CD4-positive, alpha-beta T cell treated with Interferon alpha-2 for 1 hour (primary cell): ENCODE measurements around the gene CD151.

Experiments used
- DNase-seq, 2 donors: peaks; one replicate each; pipeline ENCODE4 v3.0.0-alpha.2; 2020 to 2022

The CD151 gene

DNA sequence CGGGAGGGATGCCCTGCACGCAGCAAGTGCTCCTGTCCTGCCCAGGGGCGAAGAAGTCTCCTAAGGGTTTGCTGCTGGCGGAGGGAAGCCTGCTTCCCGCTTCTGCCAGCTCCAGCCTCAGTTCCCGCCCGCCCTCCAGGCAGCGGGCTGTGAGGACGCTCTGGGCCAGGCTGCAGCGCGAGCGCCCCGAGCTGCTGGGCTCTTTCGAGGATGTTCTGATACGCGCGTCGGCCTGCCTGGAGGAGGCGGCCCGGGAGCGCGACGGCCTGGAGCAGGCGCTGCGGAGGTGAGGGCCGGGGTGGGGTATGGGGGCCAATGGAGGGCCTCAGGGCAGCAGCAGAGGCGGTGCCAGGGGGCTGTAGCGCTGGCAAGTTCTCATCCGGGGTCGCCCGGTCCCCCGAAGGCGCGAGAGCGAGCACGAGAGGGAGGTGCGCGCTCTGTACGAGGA is 2.9 kb upstream of the CD151 start:
- DNase-seq, result no peak

DNA sequence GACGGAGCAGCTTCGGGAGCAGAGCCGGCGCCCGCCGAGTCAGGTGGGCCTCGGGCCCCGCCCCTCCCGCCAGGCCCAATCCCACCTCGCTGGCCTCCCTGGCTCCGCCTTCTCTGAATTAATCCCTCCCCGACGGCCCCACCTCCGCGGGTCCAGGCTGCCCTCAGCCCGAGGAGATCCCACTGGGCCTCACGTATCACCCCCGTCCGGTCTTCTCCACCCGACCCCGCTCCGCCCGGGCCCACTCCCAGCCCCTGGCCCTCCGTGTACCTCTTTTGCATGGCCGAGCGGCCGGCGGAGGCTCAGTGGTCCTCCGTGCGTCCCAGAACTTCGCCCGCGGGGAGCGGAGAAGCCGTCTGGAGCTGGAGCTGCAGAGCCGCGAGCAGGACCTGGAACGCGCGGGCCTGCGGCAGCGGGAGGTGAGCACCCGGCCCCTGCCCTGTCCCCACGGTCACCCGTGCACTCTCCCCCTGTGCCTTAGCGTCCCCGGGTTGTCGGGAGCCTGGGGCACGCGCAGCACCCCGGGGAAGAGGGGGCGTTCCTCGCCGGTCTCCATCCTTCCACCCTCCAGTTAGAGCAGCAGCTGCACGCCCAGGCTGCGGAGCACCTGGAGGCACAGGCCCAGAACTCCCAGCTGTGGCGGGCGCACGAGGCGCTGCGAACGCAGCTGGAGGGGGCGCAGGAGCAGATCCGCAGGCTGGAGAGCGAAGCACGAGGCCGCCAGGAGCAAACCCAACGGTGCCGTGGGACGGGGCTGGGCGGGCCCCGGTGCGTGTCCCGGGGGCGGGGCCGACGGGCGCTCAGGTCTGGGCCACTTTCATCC is 2.2 kb upstream of the CD151 start:
- peak; percentile 55 to 71 for DNase-seq

DNA sequence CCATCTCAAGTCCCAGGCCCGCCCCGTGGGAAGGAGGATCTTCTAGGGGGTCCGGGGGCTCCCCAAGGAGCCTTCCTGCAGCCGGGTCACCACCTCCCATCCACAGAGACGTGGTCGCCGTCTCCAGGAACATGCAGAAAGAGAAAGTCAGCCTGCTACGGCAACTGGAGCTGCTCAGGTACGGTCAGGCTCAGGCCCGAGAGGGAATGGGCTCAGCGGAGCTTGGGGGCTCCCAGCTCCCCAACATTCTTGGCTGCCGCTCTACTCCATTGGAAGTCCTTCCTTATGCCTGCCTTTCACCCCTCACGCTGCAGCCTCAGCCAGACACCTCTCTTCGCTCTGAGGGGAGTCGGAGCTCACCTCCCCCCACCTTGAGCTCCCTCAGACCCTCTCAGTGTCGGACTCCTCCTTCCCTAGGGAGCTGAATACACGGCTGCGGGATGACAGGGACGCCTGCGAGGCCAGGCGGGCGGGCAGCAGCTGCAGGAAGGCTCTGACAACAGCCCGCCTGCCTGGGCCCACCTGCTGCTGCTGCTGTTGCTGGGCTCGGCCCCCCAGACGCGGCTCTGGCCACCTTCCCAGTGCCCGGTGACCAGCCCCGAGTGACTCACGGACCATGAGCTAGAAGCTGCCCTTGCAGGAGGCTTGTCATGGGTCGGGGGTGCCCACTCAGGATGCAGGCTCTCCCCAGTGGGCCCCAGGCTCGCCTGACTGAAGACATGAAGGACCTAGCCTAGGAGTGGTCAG is 1.5 kb upstream of the CD151 start:
- no peak for DNase-seq

DNA sequence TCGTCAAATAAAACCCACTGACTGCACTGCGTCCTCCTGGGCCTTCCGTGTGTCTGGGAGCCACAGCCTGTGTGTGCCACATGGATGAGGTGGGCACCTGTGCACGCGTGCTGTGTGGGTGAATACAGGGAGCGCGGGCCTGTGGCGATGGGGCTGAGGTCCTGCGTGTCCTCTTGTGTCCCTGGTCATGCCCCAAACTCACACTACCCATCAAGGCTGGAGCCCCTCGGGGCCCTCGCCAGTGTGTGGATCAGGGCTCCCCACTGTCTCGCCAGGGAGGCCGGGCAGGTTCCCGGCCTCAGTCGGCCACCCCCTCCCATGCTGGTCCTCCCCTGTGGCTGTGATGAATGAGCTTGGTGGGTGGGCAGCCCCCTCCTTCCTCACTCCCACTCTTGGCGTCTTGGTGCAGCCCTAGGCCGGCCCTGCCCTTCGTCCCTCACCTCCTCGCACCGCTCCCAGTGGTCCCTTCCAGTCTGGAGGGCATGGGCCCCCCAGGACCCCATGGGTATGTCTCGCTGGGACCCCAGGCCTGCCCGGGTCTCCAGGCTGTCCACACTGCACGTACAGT is 707 bp upstream of the CD151 start:
- no peak for DNase-seq

DNA sequence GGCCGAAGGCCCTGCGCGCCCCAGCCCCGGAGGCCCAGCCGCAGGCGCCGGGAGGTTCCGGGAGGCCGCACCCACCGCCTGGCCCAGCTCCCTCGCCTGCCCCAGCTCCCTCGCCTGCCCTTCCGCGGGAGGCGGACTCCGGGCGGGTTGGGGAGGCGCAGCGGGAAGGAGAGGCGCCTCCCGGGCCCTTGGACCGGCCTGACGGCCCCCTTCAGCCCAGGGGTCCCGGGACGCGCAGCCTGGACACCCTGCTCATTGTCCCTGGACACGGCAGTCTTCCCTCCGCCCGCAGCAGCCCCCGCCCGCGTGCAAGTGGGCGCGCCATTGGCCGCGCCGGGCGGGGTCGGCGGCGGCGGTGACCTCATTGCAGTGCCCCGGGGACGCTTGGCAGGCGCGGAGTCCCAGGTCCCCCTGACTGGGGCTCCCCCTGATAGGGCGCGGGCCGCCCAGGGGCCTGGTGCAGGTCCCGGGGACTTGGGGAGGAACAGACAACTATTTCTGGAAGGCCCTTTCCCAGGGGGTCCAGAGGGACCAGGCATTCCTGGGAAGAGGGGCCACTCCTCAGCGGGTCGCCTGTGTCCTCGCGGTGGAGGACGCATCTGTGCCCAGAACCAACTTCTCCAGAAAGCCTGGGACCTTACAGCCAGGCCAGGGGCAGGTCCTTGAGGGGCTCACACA is 501 bp downstream of the CD151 start:
- peak; percentile 29 to 38 for DNase-seq

DNA sequence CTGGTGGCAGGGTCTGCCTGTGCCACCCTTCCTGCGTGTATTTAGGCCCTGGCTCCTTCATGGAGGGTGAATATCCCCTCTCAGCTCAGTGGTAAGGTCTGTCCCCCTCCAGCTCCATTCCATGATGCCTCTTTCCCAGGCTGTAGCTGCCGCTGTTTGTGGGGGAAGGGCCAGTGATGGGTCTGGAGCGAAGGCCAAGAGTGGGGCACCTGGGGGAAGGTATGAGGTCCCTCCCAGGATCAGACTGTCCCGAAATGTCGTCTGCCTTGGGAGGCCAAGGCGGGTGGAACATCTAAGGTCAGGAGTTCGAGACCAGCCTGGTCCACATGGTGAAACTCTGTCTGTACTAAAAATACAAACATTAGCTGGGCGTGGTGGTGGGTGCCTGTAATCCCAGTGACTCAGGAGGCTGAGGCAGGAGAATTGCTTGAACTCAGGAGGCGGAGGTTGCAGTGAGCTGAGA is 1.1 kb downstream of the CD151 start:
- DNase-seq, result no peak

DNA sequence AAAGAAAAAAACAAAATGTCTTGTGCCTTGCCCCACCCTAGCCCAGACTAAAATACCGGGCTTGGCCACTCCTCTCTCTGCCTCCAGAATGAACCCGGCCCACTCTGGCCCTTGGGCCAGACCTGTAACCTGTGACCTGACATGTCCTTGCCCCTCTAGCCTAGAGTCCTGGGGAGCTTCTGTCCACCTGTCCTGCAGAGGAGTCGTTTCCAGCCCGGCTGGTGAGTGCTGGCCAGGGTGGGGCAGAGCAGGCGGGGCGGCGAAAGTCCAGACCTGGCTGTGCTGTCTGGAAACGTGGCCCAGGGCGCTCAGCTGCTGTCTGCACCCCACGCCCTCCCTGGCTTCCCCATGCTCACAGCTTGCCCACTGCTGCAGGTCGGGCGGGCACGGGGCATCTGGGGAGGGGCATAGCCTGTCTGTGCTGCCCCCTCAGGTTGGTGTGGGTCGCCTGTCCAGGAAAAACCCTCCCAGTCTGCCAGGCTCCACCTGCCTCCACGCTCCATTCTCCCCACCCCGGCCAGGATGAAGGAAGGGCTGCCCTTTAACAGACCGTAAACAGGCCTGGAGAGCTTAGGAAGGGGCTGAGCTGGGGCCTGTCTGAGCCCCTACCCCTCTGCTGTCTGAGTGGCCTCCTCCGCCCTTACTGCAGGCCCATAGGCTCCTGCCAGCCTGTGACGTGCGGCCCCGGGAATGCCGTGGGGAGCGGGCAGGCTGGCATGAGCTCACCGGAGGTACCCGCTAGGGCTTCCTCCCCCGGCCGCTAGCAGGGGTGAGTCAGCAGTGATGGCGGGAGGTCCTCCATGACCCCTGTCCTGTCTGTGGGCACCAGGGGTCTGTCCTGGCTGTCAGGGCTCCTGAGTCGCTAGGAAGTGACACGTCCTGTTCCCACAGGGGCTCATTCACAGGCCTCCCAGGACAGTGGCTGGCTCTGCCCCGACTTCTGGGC is 1.9 kb downstream of the CD151 start:
- no peak for DNase-seq

DNA sequence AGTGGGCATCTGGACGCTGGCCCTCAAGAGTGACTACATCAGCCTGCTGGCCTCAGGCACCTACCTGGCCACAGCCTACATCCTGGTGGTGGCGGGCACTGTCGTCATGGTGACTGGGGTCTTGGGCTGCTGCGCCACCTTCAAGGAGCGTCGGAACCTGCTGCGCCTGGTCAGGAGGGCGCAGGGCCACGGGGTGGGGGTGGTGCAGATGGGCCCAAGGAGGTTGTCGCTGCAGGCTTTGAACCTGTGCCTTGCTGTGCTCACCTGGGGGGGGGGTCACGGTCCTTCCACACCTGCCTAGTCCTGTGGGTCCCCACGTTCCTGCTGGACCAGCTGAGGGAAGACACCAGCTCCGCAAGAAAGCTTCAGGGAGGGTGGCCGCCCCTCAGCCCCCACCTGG is 3.5 kb downstream of the CD151 start:
- DNase-seq, result no peak

DNA sequence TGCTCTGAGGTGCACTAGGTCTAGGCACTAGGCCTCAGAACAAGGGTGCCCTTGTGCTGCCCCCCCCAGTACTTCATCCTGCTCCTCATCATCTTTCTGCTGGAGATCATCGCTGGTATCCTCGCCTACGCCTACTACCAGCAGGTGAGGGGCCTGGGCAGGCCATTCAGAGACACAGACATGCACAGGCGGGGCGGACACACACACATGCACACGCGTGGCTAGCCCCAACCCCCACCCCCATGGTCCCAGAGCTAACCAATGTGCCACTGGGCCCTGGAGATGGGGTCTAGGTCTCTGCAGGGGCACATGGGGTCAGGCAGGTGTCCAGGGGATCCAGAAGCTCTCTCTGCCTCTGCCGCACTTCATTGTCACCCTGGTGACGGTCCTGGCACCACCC is 3.9 kb downstream of the CD151 start:
- no peak for DNase-seq

DNA sequence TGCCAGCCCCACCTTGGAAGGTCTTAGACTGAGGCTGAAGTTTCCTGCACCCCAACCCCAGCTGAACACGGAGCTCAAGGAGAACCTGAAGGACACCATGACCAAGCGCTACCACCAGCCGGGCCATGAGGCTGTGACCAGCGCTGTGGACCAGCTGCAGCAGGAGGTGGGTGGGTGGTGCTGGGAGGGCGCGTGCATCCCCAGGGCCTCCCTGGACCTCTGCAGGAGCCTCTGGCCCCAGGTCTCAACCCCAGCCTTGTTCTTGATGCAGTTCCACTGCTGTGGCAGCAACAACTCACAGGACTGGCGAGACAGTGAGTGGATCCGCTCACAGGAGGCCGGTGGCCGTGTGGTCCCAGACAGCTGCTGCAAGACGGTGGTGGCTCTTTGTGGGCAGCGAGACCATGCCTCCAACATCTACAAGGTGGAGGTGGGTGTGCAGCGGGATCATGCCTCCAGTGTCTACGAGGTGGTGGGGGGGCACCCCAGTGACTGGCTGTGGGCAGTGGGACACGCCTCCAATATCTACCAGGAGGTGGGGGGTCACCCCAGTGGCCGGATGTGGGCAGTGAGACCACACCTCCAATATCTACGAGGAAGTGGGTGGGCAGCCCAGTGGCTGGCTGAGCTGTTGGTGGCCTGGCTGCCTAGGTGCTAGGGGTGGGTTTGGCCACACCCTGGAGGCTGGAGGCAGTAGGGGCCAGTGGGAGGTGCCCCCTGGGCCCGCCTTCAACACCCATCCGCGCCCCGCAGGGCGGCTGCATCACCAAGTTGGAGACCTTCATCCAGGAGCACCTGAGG is 4.6 kb downstream of the CD151 start:
- DNase-seq, result no peak

DNA sequence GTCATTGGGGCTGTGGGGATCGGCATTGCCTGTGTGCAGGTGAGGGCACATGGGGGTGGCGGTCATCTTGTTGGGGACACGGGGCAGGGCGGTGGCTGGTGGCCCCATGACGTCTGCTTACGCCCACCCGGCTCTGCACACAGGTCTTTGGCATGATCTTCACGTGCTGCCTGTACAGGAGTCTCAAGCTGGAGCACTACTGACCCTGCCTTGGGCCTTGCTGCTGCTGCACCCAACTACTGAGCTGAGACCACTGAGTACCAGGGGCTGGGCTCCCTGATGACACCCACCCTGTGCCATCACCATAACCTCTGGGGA is 5.2 kb downstream of the CD151 start:
- DNase-seq, result no peak

DNA sequence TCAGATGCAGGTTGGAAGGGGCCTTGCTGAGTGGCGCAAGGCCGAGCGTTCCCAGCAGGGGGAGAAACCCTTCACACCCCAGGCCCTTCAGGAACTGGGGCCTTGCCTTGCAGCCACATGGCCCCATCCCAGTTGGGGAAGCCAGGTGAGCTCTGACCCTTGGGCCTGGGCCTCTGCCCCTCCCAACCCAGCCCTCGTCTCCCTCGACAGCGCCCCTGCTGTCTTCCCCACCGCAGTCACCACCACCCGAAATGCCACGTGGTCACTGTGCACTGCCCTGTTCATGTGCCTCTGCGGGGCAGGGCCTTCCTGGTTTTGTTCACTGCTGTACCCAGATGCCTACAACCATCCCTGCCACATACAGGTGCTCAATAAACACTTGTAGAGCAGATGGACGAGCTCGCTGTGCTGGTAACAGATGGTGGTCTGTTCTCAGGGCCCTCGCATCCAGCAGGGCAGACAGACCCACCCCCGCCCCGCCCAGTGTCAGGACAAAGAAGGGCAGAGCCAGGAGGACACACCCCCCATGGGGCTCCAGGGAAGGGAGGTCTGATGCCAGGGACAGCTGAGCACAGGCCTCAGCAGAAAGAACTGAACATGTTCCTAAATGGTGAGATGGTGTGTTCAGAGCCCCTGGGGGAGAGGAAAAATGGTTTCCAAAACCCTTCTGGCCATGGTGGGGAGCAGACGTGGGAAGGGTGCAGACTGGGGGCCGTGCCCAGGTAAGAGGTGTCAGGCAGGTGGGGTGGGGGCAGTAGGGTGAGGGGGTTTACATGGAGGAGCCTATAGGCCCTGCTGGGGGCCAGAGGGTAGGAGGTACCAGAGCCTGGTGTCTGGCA is 5.9 kb downstream of the CD151 start:
- no peak for DNase-seq

DNA sequence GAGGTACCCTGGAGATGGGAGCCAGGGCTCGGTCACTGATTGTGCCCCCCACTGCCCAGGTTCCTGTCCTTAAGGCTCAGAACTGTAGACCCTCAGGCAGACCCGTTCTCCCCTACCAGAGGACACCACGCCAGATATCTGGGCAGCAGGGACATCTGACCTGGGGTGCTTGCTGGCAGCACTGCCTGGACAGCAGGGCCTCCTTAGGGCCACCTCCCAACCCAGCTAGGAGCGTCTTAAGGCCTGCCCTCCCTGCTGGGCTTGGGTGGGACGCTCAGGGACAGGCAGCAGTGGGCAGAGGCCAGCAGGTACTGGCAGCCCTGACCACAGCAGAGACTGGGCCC is 6.5 kb downstream of the CD151 start:
- DNase-seq, result no peak

DNA sequence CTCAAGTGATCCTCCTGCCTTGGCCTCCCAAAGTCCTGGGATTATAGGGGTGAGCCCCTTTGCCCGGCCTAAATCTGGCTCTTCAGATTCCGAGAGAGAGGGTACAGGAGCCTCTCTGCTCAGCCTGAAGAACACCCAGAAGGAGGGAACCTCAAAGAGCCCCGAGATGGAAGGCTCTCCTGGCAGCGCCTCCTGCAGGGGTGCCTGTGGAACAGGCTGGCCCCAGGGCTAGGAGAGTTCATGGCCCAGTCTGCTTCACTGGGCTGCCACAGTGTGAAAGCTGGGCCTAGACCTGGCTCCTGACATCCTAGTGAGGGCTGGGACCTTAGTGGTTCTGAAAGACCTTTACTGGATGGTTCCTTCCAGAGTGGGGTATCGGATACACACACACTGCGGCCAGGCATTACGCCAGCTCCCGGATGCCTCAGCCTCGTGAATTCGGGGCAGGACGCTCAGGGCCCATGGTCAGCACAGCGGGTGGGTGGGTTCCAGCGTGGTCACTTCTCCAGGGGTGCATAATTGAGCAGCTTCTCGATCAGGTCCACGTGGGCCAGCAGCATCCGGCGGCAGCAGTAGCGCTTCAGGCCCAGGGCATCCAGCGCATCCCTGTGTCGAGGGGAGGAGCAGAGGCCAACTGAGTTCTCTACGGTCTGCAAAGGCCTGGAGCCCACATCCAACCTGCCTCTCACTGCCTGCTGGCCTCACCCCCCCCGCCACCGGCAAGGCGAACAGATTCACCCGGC is 7.3 kb downstream of the CD151 start:
- DNase-seq, result no peak

DNA sequence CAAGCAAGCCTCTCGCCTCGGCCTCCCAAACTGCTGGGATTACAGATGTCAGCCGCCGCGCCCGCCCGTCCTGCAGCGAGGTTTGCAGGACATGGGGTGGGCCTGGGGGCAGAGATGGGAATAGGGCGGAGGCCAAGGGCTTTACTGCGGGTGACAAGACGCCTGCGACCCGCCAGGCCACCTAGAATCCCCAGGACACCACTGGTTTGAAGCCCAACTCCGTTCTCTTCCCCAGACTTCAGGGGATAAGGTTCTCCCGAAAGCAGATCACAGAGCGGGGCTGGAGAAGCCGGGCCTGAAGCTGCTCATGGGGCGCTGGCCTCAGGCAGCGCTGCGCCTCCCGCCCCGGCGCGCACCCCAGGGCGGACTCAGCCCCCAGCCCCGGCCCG is 9.2 kb downstream of the CD151 start:
- no peak for DNase-seq

DNA sequence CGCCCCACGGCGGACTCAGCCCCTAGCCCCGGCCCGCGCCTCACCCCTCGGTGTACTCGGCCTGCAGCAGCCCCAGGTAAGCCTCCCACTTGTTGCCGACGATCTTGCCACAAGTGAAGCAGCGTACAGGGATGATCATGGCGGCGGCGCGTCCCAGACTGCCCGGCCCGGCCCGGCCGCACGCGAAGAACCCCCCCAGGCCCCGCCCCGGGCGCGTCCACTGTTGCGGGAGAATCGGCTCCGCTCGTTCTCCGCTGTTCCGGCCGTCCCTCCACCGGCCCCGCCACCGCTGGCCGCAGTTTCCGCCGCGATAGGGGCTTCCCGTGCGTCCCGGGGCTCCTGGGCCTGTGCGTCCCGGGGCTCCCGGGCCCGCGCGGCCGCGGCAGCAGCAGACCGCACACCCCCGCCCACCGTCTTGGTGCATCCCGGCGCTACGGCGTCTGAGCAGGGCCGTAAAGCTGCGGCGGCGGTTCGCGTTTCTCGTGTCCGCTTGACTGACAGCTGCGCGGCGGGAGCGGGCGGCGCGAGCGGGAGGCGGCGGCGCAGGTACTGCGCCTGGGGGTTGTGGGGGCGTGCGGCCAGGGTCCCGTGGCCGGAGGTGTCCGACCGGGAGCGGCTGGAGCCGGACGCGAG is 9.7 kb downstream of the CD151 start, which contains the start of the genes POLR2L and TSPAN4:
POLR2L (minus strand) TSS at position 160 of the 633 bp plus-strand sequence; CDS start at position 139, 21 bp downstream.
TSPAN4 (plus strand) TSS at position 483 of the 633 bp plus-strand sequence. CDS start 7,453 bp downstream, outside the sequence.
- peak; percentile 83 to 91 for DNase-seq

DNA sequence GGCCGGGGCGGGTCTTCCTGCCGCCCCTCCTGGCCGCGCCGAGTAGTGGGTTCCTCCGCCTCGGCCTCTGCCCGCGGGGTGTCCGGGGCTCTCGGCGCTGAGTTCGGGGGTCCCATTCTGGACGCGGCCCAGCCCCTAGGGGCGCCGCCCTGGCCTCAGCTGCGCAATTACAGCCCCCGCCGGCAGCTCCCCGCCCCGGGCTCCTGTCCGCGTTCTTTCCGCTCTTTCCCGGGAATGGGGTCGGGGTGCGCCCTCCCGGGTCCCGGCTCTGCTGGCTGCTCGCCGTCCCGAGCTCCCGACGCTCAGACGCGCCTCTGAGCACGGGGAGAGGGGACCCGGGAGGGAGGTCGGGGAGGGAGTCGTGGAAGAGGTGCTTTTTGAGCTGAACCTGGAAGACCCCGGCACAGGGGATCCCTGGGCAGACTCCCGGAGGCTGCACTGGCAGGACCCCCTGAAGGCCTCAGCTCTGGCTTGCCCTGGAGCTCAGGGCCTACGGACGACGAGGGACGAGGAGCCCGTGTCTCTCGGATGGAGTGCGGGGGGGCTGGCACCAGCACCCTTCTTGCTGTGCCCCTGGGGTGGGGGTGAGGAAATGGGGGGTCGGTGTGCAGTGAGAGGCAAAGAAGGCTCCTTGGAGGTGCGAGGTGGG is 10.5 kb downstream of the CD151 start:
- DNase-seq, result no peak
